Measurements from ENCODE around the gene CUBN.

CUBN gene

GRCh38 chr10:17155826-17156225 lies 26.2 kb upstream of the CUBN start:
- no peak for FAIRE-seq
- TF ChIP-seq CTCF (IDR thresholded peaks at IDR 0.05; ENCODE audit: insufficient read depth, missing control alignments), result no peak

GRCh38 chr10:17154116-17154515 lies 24.5 kb upstream of the CUBN start:
- DNase-seq (ENCODE audit: insufficient read length, low spot score) (no peak), FAIRE-seq (no peak)
- no peak for TF ChIP-seq CTCF (IDR thresholded peaks at IDR 0.05; ENCODE audit: insufficient read depth, missing control alignments)

More at GRCh38 chr10:17155826-17156225, 26.2 kb upstream of the CUBN start:
- no peak for DNase-seq (ENCODE audit: insufficient read length, low spot score)

GRCh38 chr10:17153321-17153720 lies 23.7 kb upstream of the CUBN start:
- DNase-seq (ENCODE audit: insufficient read length, low spot score) (no peak), FAIRE-seq (no peak)
- no peak for TF ChIP-seq CTCF (IDR thresholded peaks at IDR 0.05; ENCODE audit: insufficient read depth, missing control alignments)

- no peak for TF ChIP-seq CTCF (IDR thresholded peaks at IDR 0.05; ENCODE audit: insufficient read depth, missing control alignments)
- no peak for DNase-seq (ENCODE audit: insufficient read length, low spot score)
- FAIRE-seq, result no peak
These were observed 22.1 kb upstream of the CUBN start for GRCh38 chr10:17151716-17152115.

- FAIRE-seq (no peak), DNase-seq (ENCODE audit: insufficient read length, low spot score) (no peak)
- TF ChIP-seq CTCF (IDR thresholded peaks at IDR 0.05; ENCODE audit: insufficient read depth, missing control alignments), result no peak
These were observed 18.4 kb upstream of the CUBN start for GRCh38 chr10:17147884-17148489.

GRCh38 chr10:17146892-17147291 lies 17.3 kb upstream of the CUBN start:
- peak; percentile 6 for FAIRE-seq
- no peak for TF ChIP-seq CTCF (IDR thresholded peaks at IDR 0.05; ENCODE audit: insufficient read depth, missing control alignments)
- DNase-seq (ENCODE audit: insufficient read length, low spot score), result no peak

GRCh38 chr10:17145239-17145638 lies 15.6 kb upstream of the CUBN start:
- FAIRE-seq (no peak), DNase-seq (ENCODE audit: insufficient read length, low spot score) (no peak)
- TF ChIP-seq CTCF (IDR thresholded peaks at IDR 0.05; ENCODE audit: insufficient read depth, missing control alignments), result no peak

All from D721Med (cell line).